ENCODE data around the gene RABAC1. TPM values are rescaled to one million over a fixed set of nuclear protein-coding genes. Genes with fewer than 3 reads are reported as not detected.

The RABAC1 gene
- total and polyA plus RNA-seq, 2 experiments from 2014 or later, result 151 to 206 TPM

DNA sequence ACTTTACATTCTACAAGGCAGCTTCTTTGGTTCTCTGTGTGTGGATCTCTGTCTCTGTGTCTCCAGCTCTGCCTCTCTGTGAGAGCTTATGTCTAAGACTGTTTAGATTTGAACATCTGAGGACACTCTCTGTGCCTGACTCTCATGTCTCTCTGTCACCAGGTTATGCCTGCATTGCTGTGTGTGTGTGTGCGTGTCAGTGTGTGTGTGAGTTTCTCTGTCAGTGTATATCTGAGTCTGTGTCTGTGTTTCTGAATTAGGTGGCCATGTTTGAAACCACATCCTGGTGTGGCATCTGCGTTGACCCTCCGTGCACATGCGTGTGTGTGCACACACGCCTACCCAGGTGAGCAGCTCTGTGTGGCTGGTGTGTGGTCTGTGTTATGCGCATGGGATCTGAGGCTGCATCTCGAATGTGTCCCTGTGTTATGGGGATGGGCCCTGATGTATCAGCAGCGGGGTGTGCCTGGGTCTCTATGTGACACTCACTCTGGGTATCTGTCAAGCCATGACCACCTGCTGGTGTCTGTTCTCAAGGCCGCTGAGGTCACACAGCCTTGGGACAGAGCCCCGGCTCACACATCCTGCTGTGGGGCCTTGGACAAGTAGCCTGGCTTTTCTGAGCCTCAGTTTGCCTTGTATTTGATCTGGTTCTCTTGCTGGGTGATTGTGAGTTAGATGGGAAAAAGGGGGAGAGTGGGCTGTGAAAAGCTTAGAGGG is 28.2 kb upstream of the RABAC1 start:
- Histone ChIP-seq H4K20me1 (replicated peaks; ENCODE audit: insufficient read depth) (peaks cover 3% of the 10 kb centered on the region), H3K79me2 (replicated peaks; ENCODE audit: insufficient read depth) (no peaks in the 10 kb centered on the region), H3K4me2 (no peak overlapping the region), H3K4me3 (no peak overlapping the region), H3F3A (replicated peaks; ENCODE audit: low read depth) (0 out of 2 replicates have a peak, but pooled peaks cover under 1% of the 10 kb centered on the region), H3K27me3 (ENCODE audit: insufficient read depth) (no peaks in the 10 kb centered on the region), H2AFZ (no peak overlapping the region), H3K4me1 (ENCODE audit: insufficient read depth) (no peaks in the 10 kb centered on the region), H3K27ac (ENCODE audit: low read depth) (no peak overlapping the region), H3K9me2 (ENCODE audit: insufficient read depth) (no peaks in the 10 kb centered on the region), H3K36me3 (ENCODE audit: insufficient read depth) (0 out of 2 replicates have a peak, but pooled peaks cover 3% of the 10 kb centered on the region)
- Mint-ChIP-seq H3K4me1 (no peaks in the 10 kb centered on the region; the same call in 2 of the 3 replicates), H3K36me3 (ENCODE audit: low read depth) (peaks cover 18% of the 10 kb centered on the region; the same call in 2 of the 3 replicates), H3K9me3 (no peaks in the 10 kb centered on the region), H3K27me3 (ENCODE audit: insufficient read depth, low read depth, poor library complexity) (peaks cover 3% of the 10 kb centered on the region), H3K4me3 (no peak overlapping the region), H3K27ac (no peak overlapping the region)
- no peak for ATAC-seq
- no peak for DNase-seq (ENCODE audit: low spot score)
- TF ChIP-seq ZNF331 (CRISPR knock-in tag; IDR thresholded peaks at IDR 0.05; ENCODE audit: low read depth) (no peak), CTCF (conservative IDR thresholded peaks at IDR 0.05; ENCODE audit: low read depth in 2 of 2) (no peak), EZH2 (IDR thresholded peaks at IDR 0.05; ENCODE audit: low read depth, unreplicated experiment) (no peak), REST (IDR thresholded peaks at IDR 0.05; ENCODE audit: unreplicated experiment) (no peak), EZH2phosphoT487 (IDR thresholded peaks at IDR 0.05; ENCODE audit: unreplicated experiment) (no peak), CREB1 (CRISPR knock-in tag; IDR thresholded peaks at IDR 0.05; ENCODE audit: low read depth) (no peak), STAT1 (IDR thresholded peaks at IDR 0.05; ENCODE audit: unreplicated experiment) (no peak), ZNF114 (CRISPR knock-in tag; IDR thresholded peaks at IDR 0.05) (no peak), NANOG (IDR thresholded peaks at IDR 0.05; ENCODE audit: borderline replicate concordance) (no peak), JUNB (IDR thresholded peaks at IDR 0.05; ENCODE audit: unreplicated experiment) (no peak), POLR2AphosphoS5 (IDR thresholded peaks at IDR 0.05; ENCODE audit: low read depth) (no peak)
- TF ChIP-seq, protein P1, sequence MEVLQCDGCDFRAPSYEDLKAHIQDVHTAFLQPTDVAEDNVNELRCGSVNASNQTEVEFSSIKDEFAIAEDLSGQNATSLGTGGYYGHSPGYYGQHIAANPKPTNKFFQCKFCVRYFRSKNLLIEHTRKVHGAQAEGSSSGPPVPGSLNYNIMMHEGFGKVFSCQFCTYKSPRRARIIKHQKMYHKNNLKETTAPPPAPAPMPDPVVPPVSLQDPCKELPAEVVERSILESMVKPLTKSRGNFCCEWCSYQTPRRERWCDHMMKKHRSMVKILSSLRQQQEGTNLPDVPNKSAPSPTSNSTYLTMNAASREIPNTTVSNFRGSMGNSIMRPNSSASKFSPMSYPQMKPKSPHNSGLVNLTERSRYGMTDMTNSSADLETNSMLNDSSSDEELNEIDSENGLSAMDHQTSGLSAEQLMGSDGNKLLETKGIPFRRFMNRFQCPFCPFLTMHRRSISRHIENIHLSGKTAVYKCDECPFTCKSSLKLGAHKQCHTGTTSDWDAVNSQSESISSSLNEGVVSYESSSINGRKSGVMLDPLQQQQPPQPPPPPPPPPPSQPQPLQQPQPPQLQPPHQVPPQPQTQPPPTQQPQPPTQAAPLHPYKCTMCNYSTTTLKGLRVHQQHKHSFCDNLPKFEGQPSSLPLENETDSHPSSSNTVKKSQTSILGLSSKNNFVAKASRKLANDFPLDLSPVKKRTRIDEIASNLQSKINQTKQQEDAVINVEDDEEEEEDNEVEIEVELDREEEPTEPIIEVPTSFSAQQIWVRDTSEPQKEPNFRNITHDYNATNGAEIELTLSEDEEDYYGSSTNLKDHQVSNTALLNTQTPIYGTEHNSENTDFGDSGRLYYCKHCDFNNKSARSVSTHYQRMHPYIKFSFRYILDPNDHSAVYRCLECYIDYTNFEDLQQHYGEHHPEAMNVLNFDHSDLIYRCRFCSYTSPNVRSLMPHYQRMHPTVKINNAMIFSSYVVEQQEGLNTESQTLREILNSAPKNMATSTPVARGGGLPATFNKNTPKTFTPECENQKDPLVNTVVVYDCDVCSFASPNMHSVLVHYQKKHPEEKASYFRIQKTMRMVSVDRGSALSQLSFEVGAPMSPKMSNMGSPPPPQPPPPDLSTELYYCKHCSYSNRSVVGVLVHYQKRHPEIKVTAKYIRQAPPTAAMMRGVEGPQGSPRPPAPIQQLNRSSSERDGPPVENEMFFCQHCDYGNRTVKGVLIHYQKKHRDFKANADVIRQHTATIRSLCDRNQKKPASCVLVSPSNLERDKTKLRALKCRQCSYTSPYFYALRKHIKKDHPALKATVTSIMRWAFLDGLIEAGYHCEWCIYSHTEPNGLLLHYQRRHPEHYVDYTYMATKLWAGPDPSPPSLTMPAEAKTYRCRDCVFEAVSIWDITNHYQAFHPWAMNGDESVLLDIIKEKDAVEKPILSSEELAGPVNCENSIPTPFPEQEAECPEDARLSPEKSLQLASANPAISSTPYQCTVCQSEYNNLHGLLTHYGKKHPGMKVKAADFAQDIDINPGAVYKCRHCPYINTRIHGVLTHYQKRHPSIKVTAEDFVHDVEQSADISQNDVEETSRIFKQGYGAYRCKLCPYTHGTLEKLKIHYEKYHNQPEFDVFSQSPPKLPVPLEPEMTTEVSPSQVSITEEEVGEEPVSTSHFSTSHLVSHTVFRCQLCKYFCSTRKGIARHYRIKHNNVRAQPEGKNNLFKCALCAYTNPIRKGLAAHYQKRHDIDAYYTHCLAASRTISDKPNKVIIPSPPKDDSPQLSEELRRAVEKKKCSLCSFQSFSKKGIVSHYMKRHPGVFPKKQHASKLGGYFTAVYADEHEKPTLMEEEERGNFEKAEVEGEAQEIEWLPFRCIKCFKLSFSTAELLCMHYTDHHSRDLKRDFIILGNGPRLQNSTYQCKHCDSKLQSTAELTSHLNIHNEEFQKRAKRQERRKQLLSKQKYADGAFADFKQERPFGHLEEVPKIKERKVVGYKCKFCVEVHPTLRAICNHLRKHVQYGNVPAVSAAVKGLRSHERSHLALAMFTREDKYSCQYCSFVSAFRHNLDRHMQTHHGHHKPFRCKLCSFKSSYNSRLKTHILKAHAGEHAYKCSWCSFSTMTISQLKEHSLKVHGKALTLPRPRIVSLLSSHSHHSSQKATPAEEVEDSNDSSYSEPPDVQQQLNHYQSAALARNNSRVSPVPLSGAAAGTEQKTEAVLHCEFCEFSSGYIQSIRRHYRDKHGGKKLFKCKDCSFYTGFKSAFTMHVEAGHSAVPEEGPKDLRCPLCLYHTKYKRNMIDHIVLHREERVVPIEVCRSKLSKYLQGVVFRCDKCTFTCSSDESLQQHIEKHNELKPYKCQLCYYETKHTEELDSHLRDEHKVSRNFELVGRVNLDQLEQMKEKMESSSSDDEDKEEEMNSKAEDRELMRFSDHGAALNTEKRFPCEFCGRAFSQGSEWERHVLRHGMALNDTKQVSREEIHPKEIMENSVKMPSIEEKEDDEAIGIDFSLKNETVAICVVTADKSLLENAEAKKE (CRISPR knock-in tag; IDR thresholded peaks at IDR 0.05), result no peak
- TF ChIP-seq, protein P2, sequence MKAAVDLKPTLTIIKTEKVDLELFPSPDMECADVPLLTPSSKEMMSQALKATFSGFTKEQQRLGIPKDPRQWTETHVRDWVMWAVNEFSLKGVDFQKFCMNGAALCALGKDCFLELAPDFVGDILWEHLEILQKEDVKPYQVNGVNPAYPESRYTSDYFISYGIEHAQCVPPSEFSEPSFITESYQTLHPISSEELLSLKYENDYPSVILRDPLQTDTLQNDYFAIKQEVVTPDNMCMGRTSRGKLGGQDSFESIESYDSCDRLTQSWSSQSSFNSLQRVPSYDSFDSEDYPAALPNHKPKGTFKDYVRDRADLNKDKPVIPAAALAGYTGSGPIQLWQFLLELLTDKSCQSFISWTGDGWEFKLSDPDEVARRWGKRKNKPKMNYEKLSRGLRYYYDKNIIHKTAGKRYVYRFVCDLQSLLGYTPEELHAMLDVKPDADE (IDR thresholded peaks at IDR 0.05), result no peak
